Measurements from ENCODE around the gene PLEKHA6.

Gene PLEKHA6

GRCh38 chr1:204337036-204337429 lies 22.7 kb downstream of the PLEKHA6 start:
- no peak for TF ChIP-seq CTCF (conservative IDR thresholded peaks at IDR 0.05; ENCODE audit: low read depth, low read length)
- H3K4me3 ChIP-seq (ENCODE audit: low read length): no peak overlapping the region
- no peak for DNase-seq (ENCODE audit: low read depth)

GRCh38 chr1:204336421-204337035 lies 23.2 kb downstream of the PLEKHA6 start:
- no peak for DNase-seq (ENCODE audit: low read depth)
- no peak overlapping the region for H3K4me3 ChIP-seq (ENCODE audit: low read length)
- TF ChIP-seq CTCF (conservative IDR thresholded peaks at IDR 0.05; ENCODE audit: low read depth, low read length): no peak

- H3K4me3 ChIP-seq (ENCODE audit: low read length): no peak overlapping the region
- no peak for TF ChIP-seq CTCF (conservative IDR thresholded peaks at IDR 0.05; ENCODE audit: low read depth, low read length)
- DNase-seq (ENCODE audit: low read depth): no peak
These were observed 24.2 kb downstream of the PLEKHA6 start for GRCh38 chr1:204335533-204335932.

DNA sequence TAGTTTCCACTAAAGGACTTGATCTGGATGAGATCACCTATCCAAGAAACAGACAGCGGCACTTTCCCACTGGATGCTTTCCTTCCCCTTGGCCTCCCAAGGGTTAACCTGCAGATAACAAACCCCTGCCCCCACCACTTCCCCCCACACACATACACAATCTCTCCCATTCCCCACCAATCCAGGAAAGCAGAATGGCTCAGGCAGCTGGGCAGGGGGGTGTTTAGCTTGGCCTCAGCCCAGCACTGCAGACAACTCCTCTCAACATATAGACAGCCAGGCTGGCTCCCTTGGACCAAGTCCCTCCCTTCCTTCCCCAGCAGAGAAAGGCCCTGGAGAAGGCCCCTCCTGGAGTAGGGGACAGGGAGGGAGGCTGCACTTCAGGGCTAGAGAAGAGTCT lies 24.6 kb downstream of the PLEKHA6 start:
- DNase-seq (ENCODE audit: low read depth): no peak
- no peak overlapping the region for H3K4me3 ChIP-seq (ENCODE audit: low read length)
- TF ChIP-seq CTCF (conservative IDR thresholded peaks at IDR 0.05; ENCODE audit: low read depth, low read length): no peak

- no peak for TF ChIP-seq CTCF (conservative IDR thresholded peaks at IDR 0.05; ENCODE audit: low read depth, low read length)
- no peak overlapping the region for H3K4me3 ChIP-seq (ENCODE audit: low read length)
- DNase-seq (ENCODE audit: low read depth): no peak
These were observed 25.3 kb downstream of the PLEKHA6 start for GRCh38 chr1:204334455-204334854.

GRCh38 chr1:204333427-204333826 lies 26.3 kb downstream of the PLEKHA6 start:
- DNase-seq (ENCODE audit: low read depth): no peak
- H3K4me3 ChIP-seq (ENCODE audit: low read length): no peak overlapping the region
- no peak for TF ChIP-seq CTCF (conservative IDR thresholded peaks at IDR 0.05; ENCODE audit: low read depth, low read length)

DNA sequence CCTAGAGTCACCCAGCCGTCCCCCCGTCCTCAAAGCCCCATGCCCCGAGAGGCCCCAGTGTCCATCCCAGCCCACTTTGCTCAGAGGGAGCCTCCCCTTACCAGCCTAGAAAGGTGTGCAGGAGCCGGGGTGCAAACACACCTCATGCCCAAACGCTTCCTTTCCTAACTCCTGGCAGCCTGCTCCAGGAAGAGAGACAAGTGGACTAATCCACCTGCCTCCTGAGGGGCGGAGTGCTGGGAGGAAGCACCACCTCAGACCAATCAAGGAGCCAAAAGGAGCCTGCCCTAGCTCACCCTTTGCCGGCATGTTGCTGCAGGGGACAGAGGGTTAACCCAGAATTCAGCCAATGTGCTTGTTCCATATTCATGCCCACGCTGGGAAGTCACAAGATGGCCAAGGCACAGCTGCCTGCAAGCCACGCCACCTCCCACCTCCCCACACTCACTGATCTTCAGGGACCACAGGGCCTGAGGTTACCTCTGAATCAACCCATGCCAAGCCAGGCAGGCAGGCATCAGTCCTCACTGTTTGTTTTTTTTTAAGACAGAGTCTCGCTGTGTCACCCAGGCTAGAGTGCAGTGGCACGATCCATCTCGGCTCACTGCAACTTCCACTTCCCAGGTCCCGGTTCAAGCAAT lies 27.8 kb downstream of the PLEKHA6 start:
- no peak for TF ChIP-seq CTCF (conservative IDR thresholded peaks at IDR 0.05; ENCODE audit: low read depth, low read length)
- no peak for DNase-seq (ENCODE audit: low read depth)
- H3K4me3 ChIP-seq (ENCODE audit: low read length): no peak overlapping the region
